Left renal pelvis (tissue), 4 donors: ENCODE measurements around the gene C5. TPM values are rescaled to one million over a fixed set of nuclear protein-coding genes. Genes with fewer than 3 reads are reported as not detected.
"Not testable (repeated sequence)": the region's sequence is repeated elsewhere in the genome, so short reads cannot be mapped to it uniquely, and the experiment has no call there.

Experiments
- DNase-seq, 4 donors: peaks; one replicate each; pipeline ENCODE4 v3.0.0-alpha.2; 2013; ENCODE audit warnings: low read depth in 4 of 4, low spot score in 3 of 4
- polyA plus RNA-seq, 4 donors: library from polyadenylated mRNA; unstranded; fragments of 120-200 nt; gene quantifications; one replicate each; pipeline ENCODE4 v1.2.1, GENCODE V29; 2013; ENCODE audit not compliant: insufficient read length in 4 of 4

Gene C5
- 10 to 100 TPM; 10.7 to 16.9 (median 15.1) TPM for polyA plus RNA-seq

GRCh38 chr9:121050128-121050988, at the start of gene C5:
TSS of gene C5 (minus strand) at chr9:121050275. CDS start at chr9:121050246, 29 bp downstream.
- DNase-seq, result no peak

- no peak for DNase-seq
Measured at GRCh38 chr9:121098567-121099198, 48.6 kb upstream of the C5 start.

GRCh38 chr9:121095057-121095456, 45.0 kb upstream of the C5 start:
- DNase-seq, result no peak

GRCh38 chr9:121090743-121091142, 40.7 kb upstream of the C5 start:
- DNase-seq, result not testable (repeated sequence)

- no peak for DNase-seq
Measured at GRCh38 chr9:121088576-121088975, 38.5 kb upstream of the C5 start.

- no peak for DNase-seq
Measured at GRCh38 chr9:121085661-121086060, 35.6 kb upstream of the C5 start.

- no peak for DNase-seq
Measured at GRCh38 chr9:121082075-121082474, 32.0 kb upstream of the C5 start.

- no peak for DNase-seq
Measured at GRCh38 chr9:121075251-121076036, 25.4 kb upstream of the C5 start.

GRCh38 chr9:121074370-121075250, 24.5 kb upstream of the C5 start, which contains the start of gene CNTRL:
TSS of gene CNTRL (plus strand) at chr9:121074955. CDS start at chr9:121088327, 13,372 bp downstream.
- peak; percentile 78 to 87 (median 82) for DNase-seq

- DNase-seq, result no peak
Measured at GRCh38 chr9:121073038-121073437, 23.0 kb upstream of the C5 start.

- DNase-seq, result no peak
Measured at GRCh38 chr9:121071756-121072421, 21.8 kb upstream of the C5 start.

GRCh38 chr9:121071370-121071755, 21.3 kb upstream of the C5 start:
- no peak for DNase-seq

GRCh38 chr9:121069396-121069795, 19.3 kb upstream of the C5 start:
- DNase-seq, result no peak

- no peak for DNase-seq
Measured at GRCh38 chr9:121067640-121068039, 17.6 kb upstream of the C5 start.

GRCh38 chr9:121066850-121067249, 16.8 kb upstream of the C5 start:
- DNase-seq, result no peak

- DNase-seq, result peak in 3 of 4 donors; percentile 48 to 64 (median 51)
Measured at GRCh38 chr9:121059998-121060636, 10.0 kb upstream of the C5 start.

- DNase-seq, result no peak
Measured at GRCh38 chr9:121059513-121059912, 9.4 kb upstream of the C5 start.

GRCh38 chr9:121057821-121058220, 7.7 kb upstream of the C5 start:
- DNase-seq, result no peak

GRCh38 chr9:121055642-121056143, 5.6 kb upstream of the C5 start:
- DNase-seq, result no peak
